HFFc6 (cell line): ENCODE data around the gene CDCA7L. TPM values are rescaled to one million over a fixed set of nuclear protein-coding genes. Genes with fewer than 3 reads are reported as not detected.

Experiments
- DNase-seq: peaks from one replicate; pipeline ENCODE4 v3.0.0-alpha.2; 2018
- H3K27ac Mint-ChIP-seq: 2 replicates; pipeline ENCODE4 v1.8.0; 2020; ENCODE audit warnings: mild to moderate bottlenecking, mixed read lengths
- H3K27me3 Mint-ChIP-seq: 2 replicates; pipeline ENCODE4 v1.8.0; 2021; ENCODE audit warnings: mild to moderate bottlenecking, moderate library complexity, mixed read lengths; ENCODE audit not compliant: insufficient read depth
- H3K36me3 Mint-ChIP-seq: 2 replicates; pipeline ENCODE4 v1.8.0; 2021; ENCODE audit warnings: low read depth, mixed read lengths
- H3K4me1 Mint-ChIP-seq: 2 replicates; pipeline ENCODE4 v1.8.0; 2020; ENCODE audit warnings: low read depth, mixed read lengths
- H3K4me3 Mint-ChIP-seq: 2 replicates; pipeline ENCODE4 v1.8.0; 2020; ENCODE audit warnings: mild to moderate bottlenecking, moderate library complexity, mixed read lengths
- H3K9me3 Mint-ChIP-seq: 2 replicates; pipeline ENCODE4 v1.8.0; 2020; ENCODE audit warnings: mild to moderate bottlenecking, mixed read lengths
- CTCF ChIP-seq: fragments of 200-600 bp; sonication (generic); IDR thresholded peaks from 2 replicates; pipeline ENCODE4 v1.5.0; 2021; ENCODE audit warnings: antibody characterized with exemption, mild to moderate bottlenecking
- total RNA-seq, 6 experiments: library from RNA; stranded (reverse); fragmentation: NEBNext Ultra II Directional; extraction: Animal tissue kit (Norgen Biotek cat#: 25700); gene quantifications; 2 replicates in 1 of 6; 3 replicates in 5 of 6; pipeline ENCODE4 v1.2.3, GENCODE V29; 2021

CDCA7L gene
- total RNA-seq, 6 experiments from 2014 or later = 32.9 to 51.4 (median 42.7) TPM

GRCh38 chr7:21966271-21966670 is 20.6 kb upstream of the CDCA7L start:
- H3K9me3 Mint-ChIP-seq = no peaks in the 10 kb centered on the region
- no peak overlapping the region for H3K4me3 Mint-ChIP-seq
- no peak for TF ChIP-seq CTCF
- H3K4me1 Mint-ChIP-seq = peaks cover 9% of the 10 kb centered on the region
- H3K36me3 Mint-ChIP-seq = no peaks in the 10 kb centered on the region
- no peaks in the 10 kb centered on the region for H3K27me3 Mint-ChIP-seq
- no peak overlapping the region for H3K27ac Mint-ChIP-seq
- no peak for DNase-seq

GRCh38 chr7:21965291-21965690 is 19.6 kb upstream of the CDCA7L start:
- no peak for TF ChIP-seq CTCF
- Mint-ChIP-seq H3K4me3 (no peak overlapping the region), H3K27me3 (no peaks in the 10 kb centered on the region; the same call in 1 of the 2 replicates), H3K27ac (no peak overlapping the region), H3K9me3 (peaks cover 2% of the 10 kb centered on the region; the same call in 1 of the 2 replicates), H3K36me3 (peaks cover 2% of the 10 kb centered on the region), H3K4me1 (peaks cover 19% of the 10 kb centered on the region)
- no peak for DNase-seq

GRCh38 chr7:21962677-21963076 is 17.0 kb upstream of the CDCA7L start:
- TF ChIP-seq CTCF = no peak
- DNase-seq = no peak
- no peak overlapping the region for H3K4me3 Mint-ChIP-seq
- H3K27ac Mint-ChIP-seq = no peak overlapping the region
- peaks cover 22% of the 10 kb centered on the region for H3K4me1 Mint-ChIP-seq
- H3K27me3 Mint-ChIP-seq = no peaks in the 10 kb centered on the region; the same call in 1 of the 2 replicates
- peaks cover 6% of the 10 kb centered on the region for H3K36me3 Mint-ChIP-seq
- H3K9me3 Mint-ChIP-seq = peaks cover 6% of the 10 kb centered on the region; the same call in 1 of the 2 replicates

- DNase-seq = peak; percentile 79
- Mint-ChIP-seq H3K4me3 (no peak overlapping the region), H3K27me3 (no peaks in the 10 kb centered on the region; the same call in 1 of the 2 replicates), H3K27ac (peak overlapping the region; percentile 35), H3K4me1 (peaks cover 22% of the 10 kb centered on the region), H3K9me3 (peaks cover 6% of the 10 kb centered on the region; the same call in 1 of the 2 replicates), H3K36me3 (peaks cover 6% of the 10 kb centered on the region)
- no peak for TF ChIP-seq CTCF
These were observed 15.2 kb upstream of the CDCA7L start for GRCh38 chr7:21960922-21961321.

GRCh38 chr7:21959387-21959776 is 13.7 kb upstream of the CDCA7L start:
- Mint-ChIP-seq H3K9me3 (peaks cover 6% of the 10 kb centered on the region; the same call in 1 of the 2 replicates), H3K4me3 (no peak overlapping the region), H3K27me3 (no peaks in the 10 kb centered on the region; the same call in 1 of the 2 replicates), H3K27ac (no peak overlapping the region), H3K36me3 (peaks cover 6% of the 10 kb centered on the region), H3K4me1 (peaks cover 22% of the 10 kb centered on the region)
- DNase-seq = no peak
- no peak for TF ChIP-seq CTCF

- Mint-ChIP-seq H3K36me3 (no peaks in the 10 kb centered on the region), H3K27ac (no peak overlapping the region), H3K9me3 (no peaks in the 10 kb centered on the region), H3K27me3 (no peaks in the 10 kb centered on the region), H3K4me3 (no peak overlapping the region), H3K4me1 (peaks cover 7% of the 10 kb centered on the region)
- DNase-seq = no peak
- TF ChIP-seq CTCF = no peak
These were observed 8.1 kb upstream of the CDCA7L start for GRCh38 chr7:21953781-21954180.
